KOPT-K1 (cell line): ENCODE results near the gene AFF3.
"Not testable (repeated sequence)": the region's sequence is repeated elsewhere in the genome, so short reads cannot be mapped to it uniquely, and the experiment has no call there.

Experiments
- H3K27ac ChIP-seq: fragments of 200-600 bp; sonication (generic); 2 replicates; pipeline ENCODE4 v1.5.1; 2016; ENCODE audit warnings: antibody characterized with exemption, mild to moderate bottlenecking, low read depth, low read length; ENCODE audit not compliant: poor library complexity, severe bottlenecking
- H3K36me3 ChIP-seq: fragments of 200-600 bp; sonication (generic); 2 replicates; pipeline ENCODE4 v1.5.1; 2017; ENCODE audit warnings: antibody characterized with exemption, mild to moderate bottlenecking, low read length, moderate library complexity; ENCODE audit not compliant: insufficient read depth
- H3K9me3 ChIP-seq: fragments of 200-600 bp; sonication (generic); 2 replicates; pipeline ENCODE4 v1.5.1; 2017; ENCODE audit warnings: antibody characterized with exemption, low read length, mild to moderate bottlenecking; ENCODE audit not compliant: insufficient read depth, poor library complexity, severe bottlenecking

Gene AFF3

DNA sequence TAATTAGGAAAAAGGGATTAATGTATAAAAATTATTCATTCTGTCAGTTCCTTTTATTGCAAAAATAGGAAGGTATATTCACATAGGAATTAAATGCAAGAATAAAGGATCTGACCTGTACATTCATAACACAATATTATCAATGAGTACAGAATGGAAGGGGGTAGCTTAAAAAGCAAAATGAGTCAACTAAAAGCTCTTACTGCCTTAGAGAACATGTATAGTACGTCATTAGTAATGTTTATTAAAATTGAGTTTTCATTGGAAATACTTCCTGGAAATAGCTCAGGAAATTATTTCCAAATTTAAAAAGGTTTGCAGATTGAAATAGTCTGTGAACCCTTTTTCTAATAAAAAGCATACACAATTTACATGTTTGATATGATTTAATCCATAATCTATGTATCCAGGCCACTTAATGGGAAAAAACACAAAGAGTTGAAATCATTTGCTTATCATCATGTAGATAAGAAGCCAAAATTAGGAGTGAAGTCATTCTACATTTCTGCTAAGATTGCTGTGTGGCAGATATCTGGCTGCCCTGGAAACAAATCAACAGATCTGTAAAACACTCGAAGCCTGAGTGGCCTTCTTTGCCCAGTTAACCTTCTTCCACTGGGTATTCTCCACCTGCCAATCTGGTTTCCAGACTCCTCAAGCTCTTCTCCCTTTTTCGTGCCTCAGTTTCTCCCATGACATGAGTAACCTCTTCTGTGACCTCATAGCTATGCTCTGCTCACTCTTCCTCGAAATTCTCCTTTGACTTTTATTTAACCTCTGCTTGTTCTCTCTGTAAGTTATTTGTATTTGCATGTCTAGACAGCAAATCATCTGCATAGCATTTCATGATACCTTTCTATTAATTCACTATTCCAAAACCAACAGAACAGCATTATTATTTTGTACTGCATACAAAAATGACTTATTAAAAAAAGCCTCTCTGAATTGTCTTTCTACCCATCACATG is 471.3 kb downstream of the AFF3 start:
- no peaks in the 10 kb centered on the region for H3K9me3 ChIP-seq
- H3K36me3 ChIP-seq: no peaks in the 10 kb centered on the region
- H3K27ac ChIP-seq: no peak overlapping the region

DNA sequence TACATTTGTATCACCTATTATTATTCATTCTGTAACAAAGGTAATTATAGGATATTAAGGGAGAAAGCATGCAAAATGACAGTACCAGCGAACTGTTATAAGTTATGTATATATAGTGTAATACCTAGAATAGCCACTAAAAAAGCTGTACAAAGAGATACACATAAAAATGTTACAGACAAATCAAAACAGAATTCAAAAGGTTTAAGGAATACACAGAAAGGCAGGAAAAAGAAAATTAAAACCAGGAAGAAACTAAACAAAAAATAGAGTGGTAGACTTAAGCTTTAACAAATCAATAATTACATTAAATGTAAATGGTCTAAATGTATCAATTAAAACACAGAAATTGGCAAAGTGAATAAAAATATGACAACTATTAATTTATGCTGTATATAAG is 476.1 kb downstream of the AFF3 start:
- Histone ChIP-seq H3K36me3 (no peaks in the 10 kb centered on the region), H3K27ac (no peak overlapping the region), H3K9me3 (no peaks in the 10 kb centered on the region)

DNA sequence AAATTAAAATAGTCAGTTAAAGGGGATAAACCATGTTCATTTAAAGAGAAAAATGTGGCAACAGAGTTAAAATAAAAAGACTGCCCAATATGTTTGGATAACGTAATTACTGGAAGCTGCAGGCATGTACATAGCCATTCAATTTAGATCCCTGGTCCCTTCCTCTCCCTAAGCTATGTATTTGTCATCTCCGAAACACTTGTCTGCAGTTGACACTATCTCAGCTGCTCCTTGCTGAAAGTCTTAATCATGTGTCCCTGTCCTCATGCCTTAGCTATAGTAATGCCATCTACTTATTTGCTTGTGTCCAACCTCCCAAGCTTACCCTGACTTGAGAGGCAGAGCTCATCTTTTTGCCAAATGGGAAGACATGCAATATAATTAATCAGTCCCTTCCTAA is 478.7 kb downstream of the AFF3 start:
- H3K36me3 ChIP-seq: no peaks in the 10 kb centered on the region
- H3K9me3 ChIP-seq: no peaks in the 10 kb centered on the region
- no peak overlapping the region for H3K27ac ChIP-seq

GRCh38 chr2:99662761-99663341 is 479.5 kb downstream of the AFF3 start:
- Histone ChIP-seq H3K36me3 (no peaks in the 10 kb centered on the region), H3K27ac (no peak overlapping the region), H3K9me3 (no peaks in the 10 kb centered on the region)

GRCh38 chr2:99661761-99662160 is 480.6 kb downstream of the AFF3 start:
- H3K9me3 ChIP-seq, H3K27ac ChIP-seq, H3K36me3 ChIP-seq: not testable (repeated sequence)

GRCh38 chr2:99660616-99661406 is 481.6 kb downstream of the AFF3 start:
- no peak overlapping the region for H3K27ac ChIP-seq
- no peaks in the 10 kb centered on the region for H3K9me3 ChIP-seq
- H3K36me3 ChIP-seq: no peaks in the 10 kb centered on the region

GRCh38 chr2:99659874-99660273 is 482.5 kb downstream of the AFF3 start:
- no peak overlapping the region for H3K27ac ChIP-seq
- no peaks in the 10 kb centered on the region for H3K9me3 ChIP-seq
- no peaks in the 10 kb centered on the region for H3K36me3 ChIP-seq

GRCh38 chr2:99657691-99658258 is 484.6 kb downstream of the AFF3 start:
- Histone ChIP-seq H3K9me3 (no peaks in the 10 kb centered on the region), H3K27ac (no peak overlapping the region), H3K36me3 (no peaks in the 10 kb centered on the region)

DNA sequence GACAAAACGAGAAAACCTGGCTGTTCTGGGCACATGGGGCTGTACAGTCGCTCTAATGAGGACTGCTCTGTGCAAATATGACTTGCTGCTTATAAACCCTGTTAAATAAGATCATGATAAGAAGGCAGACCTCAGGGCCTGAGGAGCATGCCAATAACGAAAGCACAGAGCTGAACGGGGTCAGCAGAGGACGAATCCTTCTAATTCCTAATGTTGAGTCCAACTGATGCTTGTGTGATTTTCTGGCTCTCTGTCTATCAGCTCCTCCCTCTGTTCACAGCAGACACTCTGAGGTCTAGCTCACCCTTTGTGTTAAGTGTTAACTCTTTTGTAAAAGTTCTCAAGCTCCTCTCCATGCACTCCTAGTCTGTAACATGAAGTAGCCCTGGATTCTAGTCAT is 485.4 kb downstream of the AFF3 start:
- Histone ChIP-seq H3K9me3 (no peaks in the 10 kb centered on the region), H3K27ac (no peak overlapping the region), H3K36me3 (no peaks in the 10 kb centered on the region)

GRCh38 chr2:99653433-99653832 is 489.0 kb downstream of the AFF3 start:
- H3K36me3 ChIP-seq: no peaks in the 10 kb centered on the region
- H3K9me3 ChIP-seq: no peaks in the 10 kb centered on the region
- H3K27ac ChIP-seq: no peak overlapping the region

- H3K27ac ChIP-seq: no peak overlapping the region
- no peaks in the 10 kb centered on the region for H3K36me3 ChIP-seq
These were observed 489.5 kb downstream of the AFF3 start for GRCh38 chr2:99652862-99653261.

GRCh38 chr2:99651930-99652670 is 490.3 kb downstream of the AFF3 start:
- Histone ChIP-seq H3K27ac (no peak overlapping the region), H3K36me3 (no peaks in the 10 kb centered on the region), H3K9me3 (no peaks in the 10 kb centered on the region)

More at GRCh38 chr2:99652862-99653261, 489.5 kb downstream of the AFF3 start:
- no peaks in the 10 kb centered on the region for H3K9me3 ChIP-seq

DNA sequence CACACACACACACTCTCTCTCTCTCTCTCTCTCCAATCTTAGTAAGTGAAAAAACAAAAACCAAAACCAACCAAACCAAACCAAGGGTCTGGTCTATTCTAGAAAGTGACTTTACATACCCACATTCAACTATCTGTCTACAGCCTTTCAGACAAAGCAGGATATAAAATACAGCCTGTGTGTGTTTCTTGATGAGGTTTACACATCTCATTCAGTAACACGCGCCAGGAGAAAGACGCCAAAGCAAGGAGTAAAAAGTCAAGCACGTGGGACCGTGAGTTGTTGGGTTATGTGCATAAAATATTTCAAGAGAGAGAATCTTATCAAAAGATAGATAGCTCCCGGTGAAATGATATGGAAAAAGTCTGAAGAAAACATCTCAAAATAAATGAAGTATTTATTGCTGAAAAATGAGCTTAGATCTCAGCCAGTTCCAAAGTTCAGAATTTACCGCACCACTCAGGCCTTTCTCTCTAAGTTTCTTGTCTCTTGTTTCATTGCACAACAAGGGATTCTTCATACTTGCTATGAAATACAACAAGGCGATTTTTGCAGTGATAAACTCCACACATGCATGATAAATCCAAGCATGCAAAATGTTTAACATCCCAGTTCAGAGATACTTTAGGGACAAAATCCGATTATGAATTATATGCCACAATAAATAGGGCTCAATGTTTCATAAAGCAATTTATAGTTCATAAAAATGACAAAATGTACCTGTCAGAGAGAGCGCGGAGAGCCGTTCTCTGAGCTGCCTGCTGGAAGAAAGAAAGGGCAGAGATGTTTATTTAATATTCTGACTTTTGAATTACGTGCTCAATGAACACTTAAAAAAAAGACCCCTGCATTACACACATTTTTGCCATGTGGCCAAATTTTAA is 493.2 kb downstream of the AFF3 start:
- Histone ChIP-seq H3K27ac (no peak overlapping the region), H3K9me3 (no peaks in the 10 kb centered on the region), H3K36me3 (no peaks in the 10 kb centered on the region)
